ENCODE results near the gene ALKBH3. TPM values are rescaled to one million over a fixed set of nuclear protein-coding genes. Genes with fewer than 3 reads are reported as not detected.

Gene ALKBH3
- polyA plus RNA-seq, 1 of the 3 experiments (the other 2 are of a cell fraction): 27.0 TPM

GRCh38 chr11:43898574-43898973, 17.9 kb downstream of the ALKBH3 start:
- WGBS (ENCODE audit: low lambda C conversion rate): 84% methylated on average over 7 of the region's 7 CpGs
- Histone ChIP-seq H3K27ac (ENCODE audit: low read depth in 2 of 2, low read length in 1 of 2) (no peak overlapping the region; a peak in 1 of 4 replicates), H3K27me3 (ENCODE audit: insufficient read depth) (no peaks in the 10 kb centered on the region), H3K4me1 (ENCODE audit: control insufficient read depth in 1 of 2, insufficient read depth in 2 of 2, low read depth in 1 of 2, low read length in 1 of 2) (peaks cover 0 to 7% of the 10 kb centered on the region in 2 experiments; a peak in 2 of 4 replicates), H3F3A (replicated peaks; ENCODE audit: insufficient read depth) (no peaks in the 10 kb centered on the region), H3K9me2 (no peaks in the 10 kb centered on the region), H4K20me1 (ENCODE audit: insufficient read depth) (no peaks in the 10 kb centered on the region), H3K79me2 (ENCODE audit: insufficient read depth) (no peaks in the 10 kb centered on the region), H3K9ac (no peak overlapping the region), H2AFZ (ENCODE audit: low read depth) (no peak overlapping the region), H3K9me3 (no peaks in the 10 kb centered on the region), H3K36me3 (replicated peaks in 1 of 2; ENCODE audit: control insufficient read depth in 1 of 2, insufficient read depth in 2 of 2, low read length in 1 of 2) (peaks cover 44 to 74% of the 10 kb centered on the region in 2 experiments), H3K4me2 (no peak overlapping the region), H3K4me3 (ENCODE audit: low read depth in 2 of 2, low read length in 1 of 2) (no peak overlapping the region)
- POLR2A ChIA-PET: no interaction called here
- no peak for DNase-seq
- CTCF ChIA-PET: interaction anchor here (1.1 to 1.8 kb wide), 2 partner anchors 10 to 47 kb away, joined by 3 to 4 read pairs; no protein-coding TSS in a partner anchor
- TF ChIP-seq EP300 (IDR thresholded peaks at IDR 0.05; ENCODE audit: borderline replicate concordance in 1 of 2, low read depth in 1 of 2, low read length in 1 of 2) (no peak), RCOR1 (IDR thresholded peaks at IDR 0.05; ENCODE audit: low read length) (no peak), EZH2phosphoT487 (IDR thresholded peaks at IDR 0.05; ENCODE audit: borderline replicate concordance, low read depth) (no peak), NFIC (IDR thresholded peaks at IDR 0.05; ENCODE audit: borderline replicate concordance) (no peak), USF1 (IDR thresholded peaks at IDR 0.05; ENCODE audit: borderline replicate concordance, low read depth) (no peak), RXRA (IDR thresholded peaks at IDR 0.05; ENCODE audit: borderline replicate concordance, low read depth) (no peak), JUND (IDR thresholded peaks at IDR 0.05) (no peak), ELF1 (IDR thresholded peaks at IDR 0.05) (no peak), POLR2AphosphoS5 (IDR thresholded peaks at IDR 0.05; ENCODE audit: low read depth, low read length) (no peak), FOXM1 (IDR thresholded peaks at IDR 0.05; ENCODE audit: low read depth) (no peak), GABPA (IDR thresholded peaks at IDR 0.05; ENCODE audit: low read depth) (no peak), PBX3 (IDR thresholded peaks at IDR 0.05) (no peak), USF2 (IDR thresholded peaks at IDR 0.05; ENCODE audit: borderline replicate concordance, low read depth, low read length) (no peak), CTCF (IDR thresholded peaks at IDR 0.05) (no peak), IRF3 (IDR thresholded peaks at IDR 0.05; ENCODE audit: low read depth, low read length) (no peak)

All from SK-N-SH (cell line).